GM19099 (cell line): ENCODE data around the gene BAHCC1.

Experiments used
- POLR2A ChIP-seq: IDR thresholded peaks from 3 replicates; pipeline ENCODE4 v1.6.1; 2011; ENCODE audit warnings: low read depth; ENCODE audit not compliant: insufficient read length; ENCODE audit errors: extremely low read depth

BAHCC1 gene

DNA sequence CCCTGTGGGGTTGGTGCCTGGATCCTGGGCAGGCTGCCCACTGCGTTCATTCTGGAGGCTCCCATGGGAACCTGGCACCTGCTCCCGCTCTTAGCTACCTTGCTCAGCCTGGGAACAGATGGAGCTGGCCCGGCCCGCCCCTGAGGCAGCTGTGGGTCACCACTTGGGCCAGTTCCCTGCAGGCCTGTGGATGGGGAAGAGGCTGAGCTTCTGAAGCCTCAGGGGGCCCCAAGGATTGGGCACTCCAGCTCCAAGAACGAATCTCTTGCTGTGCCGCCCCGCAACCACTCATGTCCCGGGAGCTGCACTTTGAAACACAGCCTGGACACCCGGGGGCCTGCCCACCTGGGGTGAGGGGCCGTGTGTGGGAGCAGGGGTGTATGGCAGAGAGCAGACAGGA, 37.7 kb downstream of the BAHCC1 start:
- TF ChIP-seq POLR2A = no peak

DNA sequence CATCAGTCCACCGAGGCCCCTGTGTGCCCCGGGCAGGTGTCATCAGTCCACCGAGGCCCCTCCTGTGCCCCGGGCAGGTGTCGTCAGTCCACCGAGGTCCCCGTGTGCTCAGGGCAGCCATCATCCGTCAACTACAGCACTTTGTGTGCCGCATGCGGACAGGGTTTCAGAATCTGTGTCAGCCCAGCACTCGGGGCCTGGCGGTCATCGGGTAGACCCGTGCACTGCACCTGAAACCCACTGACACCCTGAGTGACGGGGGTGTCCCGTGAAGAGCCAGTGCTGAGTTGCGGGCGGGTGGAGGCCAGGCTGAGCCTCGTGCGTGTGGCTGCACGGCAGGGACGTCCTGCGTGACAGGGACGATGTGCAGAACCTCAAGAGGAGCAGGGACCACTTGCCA, 38.4 kb downstream of the BAHCC1 start:
- no peak for TF ChIP-seq POLR2A

DNA sequence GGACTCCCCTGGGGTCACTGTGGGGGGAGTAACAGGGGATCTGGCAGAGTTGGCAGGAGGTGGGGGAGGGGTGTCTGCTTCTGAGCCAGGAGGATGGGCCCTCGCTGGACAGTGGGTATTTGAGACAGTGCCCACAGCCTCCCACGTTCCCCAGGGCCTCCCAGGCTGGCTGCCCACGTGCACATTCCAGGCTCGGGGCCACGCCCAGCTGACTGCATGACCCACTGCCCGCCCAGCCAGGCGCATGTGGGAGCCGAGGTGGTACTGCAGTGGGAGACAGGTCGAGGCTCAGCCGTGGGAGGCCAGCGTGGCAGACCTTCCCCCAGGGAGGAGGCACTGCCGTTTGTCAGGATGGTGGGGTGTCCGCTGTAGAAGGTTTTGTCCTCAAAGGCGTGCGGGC, 38.8 kb downstream of the BAHCC1 start:
- no peak for TF ChIP-seq POLR2A

DNA sequence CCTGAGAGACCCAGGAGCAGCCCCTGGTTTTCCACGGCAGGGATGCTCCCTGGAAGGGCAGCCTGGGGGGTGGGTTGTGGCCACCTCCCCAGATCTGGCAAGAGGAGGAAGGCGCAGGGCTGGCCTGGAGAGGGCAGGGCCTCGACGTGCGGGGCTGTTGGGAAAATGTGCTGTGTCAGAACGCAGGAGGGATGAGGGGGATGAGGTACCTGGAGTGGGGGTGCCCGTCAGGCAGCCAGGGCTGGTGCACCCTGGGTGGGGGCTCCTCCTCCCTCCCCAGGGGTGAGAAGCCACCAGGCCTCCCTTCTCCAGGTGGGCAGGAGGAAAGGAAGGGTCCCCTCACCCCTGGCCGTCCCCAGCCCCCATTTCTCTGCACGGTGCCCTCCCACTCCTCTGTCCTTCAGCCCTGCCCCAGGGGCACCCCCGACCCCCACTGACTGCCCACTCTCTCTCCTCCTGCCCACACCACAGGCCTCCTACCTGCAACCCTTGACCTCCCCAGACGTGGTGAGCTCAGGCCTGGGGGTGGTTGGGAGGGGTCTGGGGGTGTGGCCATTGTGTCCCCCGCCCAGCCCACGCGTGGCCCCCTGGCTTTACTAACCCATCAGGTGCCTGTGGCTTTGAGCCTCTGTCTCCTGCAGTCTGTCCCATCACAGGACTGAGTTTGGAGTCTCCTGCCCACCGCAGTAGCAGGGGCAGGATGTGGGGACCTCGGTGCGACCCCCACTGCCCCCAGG, 39.6 kb downstream of the BAHCC1 start:
- TF ChIP-seq POLR2A = no peak

DNA sequence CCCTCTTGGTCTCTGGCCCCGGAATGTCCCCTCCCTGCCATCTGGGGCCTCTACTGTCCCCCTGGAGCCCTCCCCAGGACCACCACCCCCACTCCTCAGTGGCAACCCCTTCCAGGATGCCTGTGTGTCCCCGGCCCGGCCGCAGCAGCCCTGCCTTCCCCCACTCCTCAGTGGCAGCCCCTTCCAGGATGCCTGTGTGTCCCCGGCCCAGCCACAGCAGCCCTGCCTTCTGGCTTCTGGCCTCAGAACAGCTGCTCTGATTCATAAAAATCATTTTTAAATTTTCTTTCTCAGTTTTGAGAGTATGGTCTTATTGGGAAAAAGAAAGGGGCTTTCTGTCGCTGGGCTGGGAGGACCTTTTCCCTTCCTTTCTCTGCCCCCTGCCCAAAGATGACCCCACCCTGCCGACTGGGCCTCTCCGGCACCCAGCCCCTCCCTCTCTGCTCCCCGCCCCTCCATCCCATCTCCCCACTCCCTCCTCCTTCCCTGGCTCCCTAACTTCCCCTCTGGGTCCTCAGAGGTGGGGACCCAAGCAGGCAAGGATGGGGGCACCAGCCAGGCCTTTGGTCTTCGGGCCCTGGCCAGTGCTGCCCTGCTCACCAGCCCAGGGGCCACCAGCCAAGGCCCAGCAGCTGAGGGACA, 40.5 kb downstream of the BAHCC1 start:
- TF ChIP-seq POLR2A = no peak

DNA sequence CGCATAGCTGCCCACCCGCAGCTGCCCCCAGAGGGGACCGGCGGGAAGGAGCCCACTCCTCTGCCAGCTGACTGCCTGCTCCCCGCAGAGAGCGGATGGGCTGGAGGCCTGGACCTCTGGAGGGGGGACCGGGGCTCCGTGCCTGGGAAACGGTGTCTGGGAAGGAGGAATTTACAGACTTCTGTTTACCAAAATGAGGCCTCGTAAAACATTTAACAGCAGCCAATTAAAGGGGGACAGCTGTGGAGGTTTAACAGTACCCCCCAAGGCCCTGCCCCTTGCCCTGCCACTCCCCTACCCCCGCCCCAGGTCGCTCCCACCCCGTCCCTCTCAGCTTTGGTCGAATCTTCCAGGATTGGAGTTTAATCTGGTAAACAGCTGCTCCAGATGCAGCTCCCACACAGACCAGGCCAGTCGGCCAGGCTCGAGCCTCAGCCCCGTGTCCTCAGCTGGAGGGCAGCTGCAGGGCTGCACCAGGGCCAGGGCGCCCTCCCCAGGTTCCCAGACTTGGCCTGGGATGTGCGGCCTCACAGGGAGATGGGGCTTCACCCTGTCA, 41.1 kb downstream of the BAHCC1 start:
- no peak for TF ChIP-seq POLR2A

DNA sequence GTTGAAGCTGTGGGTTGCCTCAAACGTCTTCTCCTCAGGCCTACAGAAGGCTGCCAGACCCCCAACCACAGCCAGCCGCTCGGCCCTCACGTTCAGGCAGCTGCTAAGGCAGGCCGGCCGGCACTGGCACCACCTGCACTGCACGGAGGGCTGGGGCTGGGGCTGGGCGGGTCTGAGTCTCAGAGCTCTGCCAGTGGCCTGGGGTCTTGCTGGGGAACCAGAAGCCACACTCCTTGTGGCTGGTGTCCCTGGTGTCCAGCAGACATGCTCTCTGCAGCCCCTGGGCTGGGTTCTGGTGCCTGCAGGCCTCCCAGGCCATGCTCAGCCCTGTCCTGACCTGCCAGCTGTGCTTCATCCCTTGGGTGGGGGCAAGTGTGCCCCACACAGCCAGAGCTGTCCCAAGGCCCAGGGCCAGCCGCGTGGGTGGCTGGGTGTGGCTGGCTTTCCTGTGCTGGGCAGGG, 42.0 kb downstream of the BAHCC1 start:
- no peak for TF ChIP-seq POLR2A

DNA sequence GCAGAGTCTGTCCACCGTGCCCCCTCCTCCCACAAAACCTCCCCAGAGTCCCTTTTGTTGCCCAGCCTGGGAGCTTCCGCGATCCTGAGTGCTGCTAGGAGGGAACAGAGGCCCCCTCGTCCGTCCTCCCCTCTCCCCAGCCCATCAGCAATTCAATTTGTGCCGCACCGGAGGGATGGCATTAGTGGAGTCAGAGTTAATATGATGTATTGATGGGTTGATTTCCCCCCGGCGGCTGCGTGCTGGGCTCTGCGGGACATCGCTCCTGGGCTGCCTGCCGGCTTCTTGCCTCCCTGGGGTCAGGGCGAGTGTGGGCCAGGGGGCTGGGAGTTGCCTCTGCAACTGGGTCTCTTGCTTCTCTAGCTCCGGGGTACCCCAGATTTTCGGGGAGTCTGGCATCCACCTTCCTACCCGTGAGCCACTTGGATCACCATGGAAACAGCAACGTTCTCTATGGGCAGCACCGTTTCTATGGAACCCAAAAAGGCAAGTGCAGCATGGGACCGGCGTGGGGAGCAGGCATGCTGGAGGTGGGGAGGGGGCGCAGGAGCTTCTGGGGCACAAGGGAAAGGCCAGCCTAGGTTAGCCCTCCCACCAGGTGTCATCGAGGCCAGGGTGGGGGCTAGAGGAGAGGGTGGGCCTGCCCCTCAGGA, 42.9 kb downstream of the BAHCC1 start:
- no peak for TF ChIP-seq POLR2A

DNA sequence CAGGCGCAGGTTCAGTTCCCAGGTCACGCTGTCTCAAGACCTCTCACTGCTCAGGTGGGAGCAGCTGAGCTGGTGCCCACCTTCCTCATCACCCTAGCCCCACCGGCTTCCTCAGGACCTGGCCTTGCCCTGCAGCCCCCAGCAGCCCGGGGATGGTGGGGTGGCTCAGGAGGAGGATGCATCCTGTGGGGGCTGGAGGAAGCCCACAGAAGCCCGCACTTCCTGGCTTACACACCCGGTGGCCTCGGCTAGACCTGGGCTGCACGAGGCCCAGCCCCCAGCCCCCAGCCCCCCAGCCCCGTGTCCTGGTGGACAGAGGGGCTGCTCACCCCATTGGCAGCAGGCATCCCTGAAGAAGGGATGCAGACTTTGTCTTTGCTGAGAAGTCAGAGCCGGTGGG, 43.4 kb downstream of the BAHCC1 start:
- no peak for TF ChIP-seq POLR2A

DNA sequence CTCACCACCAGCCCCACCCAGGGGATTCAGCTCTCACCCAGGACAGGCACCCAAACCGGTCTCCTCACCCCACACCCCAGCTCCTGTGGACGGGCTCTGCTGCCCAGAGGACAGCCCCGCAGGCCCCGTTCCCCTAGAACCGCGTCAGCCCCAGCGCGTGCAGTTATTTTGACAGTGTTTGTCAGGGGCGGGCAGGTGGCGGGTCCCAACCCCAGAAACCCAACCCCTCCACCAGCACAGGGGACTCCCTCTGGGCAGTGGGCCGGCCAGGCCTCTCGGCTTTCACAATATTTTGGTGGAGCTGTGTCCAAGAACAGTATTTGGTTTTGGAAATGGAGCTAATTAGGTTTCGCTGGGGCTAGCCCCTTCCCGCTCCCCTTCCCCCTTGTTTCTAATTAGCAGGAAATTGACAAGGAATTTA, 44.8 kb downstream of the BAHCC1 start:
- TF ChIP-seq POLR2A = no peak

DNA sequence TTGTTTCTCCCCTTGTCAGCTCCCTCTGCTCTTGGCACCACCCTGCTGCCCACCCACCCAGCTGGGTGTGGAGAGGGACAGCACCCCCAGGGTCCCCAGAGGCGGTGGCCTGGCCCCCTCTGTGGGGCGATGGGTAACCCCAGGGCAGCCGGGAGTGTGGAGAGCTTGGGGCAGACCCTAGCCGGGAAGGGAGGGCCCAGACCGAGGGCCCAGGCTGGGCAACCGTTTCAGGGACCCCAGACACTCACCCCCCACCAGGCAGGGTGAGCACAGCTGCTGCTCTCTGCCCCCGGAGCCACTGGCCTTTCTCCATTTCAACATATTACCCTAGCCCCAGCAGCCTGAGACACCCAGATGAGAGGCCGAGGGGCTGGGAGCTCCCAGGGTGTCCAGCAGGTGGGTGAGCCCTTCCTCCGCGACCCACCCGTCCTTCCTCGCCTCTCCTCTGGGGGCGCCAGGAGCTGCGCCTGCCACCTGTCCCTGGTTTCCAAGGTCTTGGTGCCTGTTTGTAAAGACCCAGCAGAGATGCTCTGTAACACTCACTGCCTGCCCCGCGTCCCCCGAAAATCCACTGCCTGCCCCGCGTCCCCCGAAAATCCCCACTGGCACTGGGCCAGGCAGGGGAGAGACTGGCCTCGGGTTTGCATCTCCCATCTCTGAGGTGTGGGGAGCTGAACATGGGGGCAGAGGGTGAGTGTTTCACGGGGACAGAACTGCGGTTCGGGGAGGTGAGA, 45.4 kb downstream of the BAHCC1 start:
- no peak for TF ChIP-seq POLR2A

DNA sequence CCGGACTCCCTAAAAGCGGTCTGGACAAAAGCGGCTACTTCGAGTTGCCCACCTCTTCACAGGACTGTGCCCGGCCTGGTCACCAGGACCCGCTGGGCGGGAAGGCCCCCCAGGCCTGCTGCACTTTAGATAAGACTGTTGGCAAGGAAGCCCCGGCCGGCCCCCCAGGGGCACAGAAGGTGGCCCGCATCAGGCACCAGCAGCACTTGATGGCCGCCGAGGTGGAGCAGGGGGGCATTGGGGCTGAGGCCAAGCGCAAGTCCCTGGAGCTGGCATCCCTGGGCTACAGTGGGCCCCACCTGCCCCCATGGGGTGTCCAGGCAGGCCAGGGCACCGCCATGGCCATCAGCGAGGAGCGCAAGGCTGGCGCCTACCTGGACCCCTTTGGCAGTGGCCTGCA, 47.5 kb downstream of the BAHCC1 start:
- TF ChIP-seq POLR2A = no peak

DNA sequence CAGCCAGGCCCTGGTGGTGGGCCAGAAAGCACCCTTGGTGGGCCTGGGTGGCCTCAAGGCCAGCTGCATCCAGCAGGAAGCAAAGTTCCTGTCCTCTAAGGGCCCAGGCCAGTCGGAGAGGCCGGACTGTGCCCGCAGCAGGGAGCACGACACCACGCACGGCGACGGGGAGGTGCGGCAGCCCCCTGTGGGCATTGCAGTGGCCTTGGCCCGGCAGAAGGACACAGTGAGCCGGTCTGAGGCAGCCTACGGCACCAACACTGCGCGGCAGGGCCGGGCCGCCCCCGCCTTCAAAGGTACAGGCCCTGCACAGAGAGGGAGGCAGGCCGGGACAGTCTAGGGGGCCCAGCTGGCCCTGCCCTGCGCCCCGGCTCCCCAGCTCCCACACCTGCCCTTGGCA, 48.0 kb downstream of the BAHCC1 start:
- no peak for TF ChIP-seq POLR2A

DNA sequence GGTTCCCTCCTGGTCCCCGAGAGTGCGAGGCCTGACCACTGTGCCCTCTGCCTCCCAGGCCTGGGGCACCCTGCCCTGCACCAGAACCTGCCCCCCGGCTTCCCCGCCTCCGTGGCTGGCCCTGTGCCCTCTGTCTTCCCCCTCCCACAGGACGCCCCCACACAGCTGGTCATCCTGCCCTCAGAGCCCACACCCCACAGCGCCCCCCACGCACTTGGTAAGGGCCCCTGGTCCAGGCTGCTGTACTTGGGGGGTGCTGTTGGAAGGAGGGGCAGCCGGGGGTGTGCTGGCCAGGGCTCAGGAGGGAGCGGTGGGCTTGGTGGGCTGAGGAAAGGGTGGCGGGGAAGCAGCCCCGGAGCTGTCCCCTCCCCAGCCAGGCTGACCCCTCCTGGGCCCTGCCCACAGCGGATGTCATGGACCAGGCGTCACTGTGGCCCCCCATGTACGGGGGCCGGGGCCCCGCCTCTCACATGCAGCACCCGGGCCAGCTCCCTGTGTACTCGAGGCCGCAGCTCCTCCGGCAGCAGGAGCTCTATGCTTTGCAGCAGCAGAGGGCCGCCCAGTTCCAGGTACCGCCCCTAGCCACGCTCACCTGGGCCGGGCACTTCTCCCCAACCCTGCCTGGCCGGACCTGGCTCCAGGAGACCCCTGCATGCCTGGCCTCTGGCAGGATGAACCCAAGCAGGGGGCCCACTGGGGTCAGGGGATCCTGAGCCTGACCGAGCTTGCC, 49.5 kb downstream of the BAHCC1 start:
- TF ChIP-seq POLR2A = no peak
